Kidney (tissue), 14 donors: ENCODE data around the gene FRMD4A. TPM values are rescaled to one million over a fixed set of nuclear protein-coding genes. Genes with fewer than 3 reads are reported as not detected.

Source experiments
- DNase-seq, 5 donors: peaks; one replicate each; pipeline ENCODE4 v3.0.0-alpha.2; 2013 to 2020
- FAIRE-seq: peaks from 2 replicates; lab custom pipeline; 2012; peaks lifted over from hg19 to GRCh38; lab: Jason Lieb, UNC
- H3K27ac ChIP-seq, 2 donors: one replicate each; pipeline ENCODE4 v1.7.0; 2013; ENCODE audit warnings: low read depth in 2 of 2, low read length in 2 of 2, inconsistent platforms in 1 of 2
- H3K27me3 ChIP-seq: one replicate; pipeline ENCODE4 v1.7.1; 2013; ENCODE audit warnings: low read length, inconsistent platforms; ENCODE audit not compliant: control insufficient read depth, insufficient read depth
- H3K36me3 ChIP-seq, 3 donors: one replicate each; pipeline versions ENCODE4 v1.7.0 to v1.7.1; 2013; ENCODE audit warnings: low read length in 3 of 3, control low read depth in 1 of 3, inconsistent platforms in 1 of 3; ENCODE audit not compliant: insufficient read depth in 3 of 3, control insufficient read depth in 2 of 3
- H3K4me1 ChIP-seq, 3 donors: one replicate each; pipeline versions ENCODE4 v1.7.0 to v1.7.1; 2013; ENCODE audit warnings: low read length in 3 of 3, inconsistent platforms in 1 of 3, low read depth in 1 of 3; ENCODE audit not compliant: control insufficient read depth in 2 of 3, insufficient read depth in 2 of 3
- H3K4me3 ChIP-seq, 3 donors: one replicate each; pipeline versions ENCODE4 v1.7.0 to v1.8.1; 2013; ENCODE audit warnings: low read length in 3 of 3, control low read depth in 1 of 3, inconsistent platforms in 1 of 3
- H3K9ac ChIP-seq, 3 donors: one replicate each; pipeline versions ENCODE4 v1.7.0 to v1.7.1; 2013; ENCODE audit warnings: low read length in 3 of 3, control low read depth in 1 of 3, inconsistent platforms in 1 of 3
- H3K9me3 ChIP-seq, 3 donors: one replicate each; pipeline versions ENCODE4 v1.7.0 to v1.7.1; 2013; ENCODE audit warnings: low read length in 3 of 3, control low read depth in 1 of 3, inconsistent platforms in 1 of 3; ENCODE audit not compliant: control insufficient read depth in 2 of 3, insufficient read depth in 1 of 3
- CTCF ChIP-seq: IDR thresholded peaks from 3 replicates; pipeline ENCODE4 v1.5.1; 2012; ENCODE audit warnings: mild to moderate bottlenecking, moderate library complexity, borderline replicate concordance; ENCODE audit not compliant: insufficient read depth; ENCODE audit errors: extremely low read depth
- intact Hi-C: fragments of 100-400 bp; cut with DNase I; formaldehyde crosslinking; loops from one replicate; pipeline ENCODE4 v1.11.1; 2022
- polyA plus RNA-seq: library from polyadenylated mRNA; stranded (reverse); fragments of 350-450 nt; fragmentation: Illumina TruSeq; extraction: RNeasy Lipid Tissue Mini Kit (QIAGEN cat#74804); gene quantifications from one replicate; pipeline ENCODE4 v1.2.3, GENCODE V29; 2014; ENCODE audit warnings: low read depth, low replicate concordance; ENCODE audit not compliant: insufficient read depth
- total RNA-seq: library from RNA; stranded (reverse); fragmentation: NEBNext Ultra II Directional; extraction: Animal tissue kit (Norgen Biotek cat#: 25700); gene quantifications from one replicate; pipeline ENCODE4 v1.2.1, GENCODE V29; 2021
- donor health status: control.
- donor health status: control.
- donor health status: control.
- donor health status: control.
- donor health status: control.
- donor health status: DM: yes; HTN: yes; CAD: no.
- donor health status: Normal renal cell carcinoma (clear cell type).

The FRMD4A gene
- total and polyA plus RNA-seq, 2 donors from 2014 or later, result 16.0 to 68.2 TPM

DNA sequence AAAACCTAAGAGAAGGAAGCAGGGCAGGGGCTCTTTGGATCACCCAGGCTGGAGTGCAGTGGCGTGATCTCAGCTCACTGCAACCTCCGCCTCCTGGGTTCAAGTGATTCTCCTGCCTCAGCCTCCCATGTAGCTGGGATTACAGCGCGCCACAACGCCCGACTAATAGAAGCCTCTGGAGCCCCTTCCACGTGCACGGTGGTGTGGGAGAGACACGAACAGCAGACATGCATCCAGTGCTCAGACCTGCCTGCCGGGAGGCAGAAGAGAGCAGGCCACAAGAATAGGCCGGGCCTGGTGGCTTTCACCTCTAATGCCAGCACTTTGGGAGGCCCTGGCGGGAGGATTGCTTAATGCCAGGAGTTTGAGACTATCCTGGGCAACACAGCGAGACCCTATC lies 647.7 kb downstream of the FRMD4A start:
- Histone ChIP-seq H3K36me3 (peaks cover 0 to 6% (median 0%) of the 10 kb centered on the region in 3 donors), H3K27me3 (no peaks in the 10 kb centered on the region), H3K4me1 (peaks cover 4 to 14% (median 9%) of the 10 kb centered on the region in 3 donors), H3K27ac (no peak overlapping the region), H3K9ac (no peak overlapping the region), H3K4me3 (no peak overlapping the region), H3K9me3 (no peaks in the 10 kb centered on the region)
- DNase-seq, result no peak
- intact Hi-C loops, result no loop called here
- FAIRE-seq, result no peak
- no peak for TF ChIP-seq CTCF

GRCh38 chr10:13681960-13682359 lies 648.8 kb downstream of the FRMD4A start:
- Histone ChIP-seq H3K4me1 (peaks cover 4 to 14% (median 9%) of the 10 kb centered on the region in 3 donors), H3K27ac (no peak overlapping the region), H3K9me3 (no peaks in the 10 kb centered on the region), H3K36me3 (peaks cover 0 to 6% (median 0%) of the 10 kb centered on the region in 3 donors), H3K9ac (no peak overlapping the region), H3K4me3 (no peak overlapping the region), H3K27me3 (no peaks in the 10 kb centered on the region)
- no peak for TF ChIP-seq CTCF
- FAIRE-seq (no peak), DNase-seq (no peak)
- intact Hi-C loops, result no loop called here

DNA sequence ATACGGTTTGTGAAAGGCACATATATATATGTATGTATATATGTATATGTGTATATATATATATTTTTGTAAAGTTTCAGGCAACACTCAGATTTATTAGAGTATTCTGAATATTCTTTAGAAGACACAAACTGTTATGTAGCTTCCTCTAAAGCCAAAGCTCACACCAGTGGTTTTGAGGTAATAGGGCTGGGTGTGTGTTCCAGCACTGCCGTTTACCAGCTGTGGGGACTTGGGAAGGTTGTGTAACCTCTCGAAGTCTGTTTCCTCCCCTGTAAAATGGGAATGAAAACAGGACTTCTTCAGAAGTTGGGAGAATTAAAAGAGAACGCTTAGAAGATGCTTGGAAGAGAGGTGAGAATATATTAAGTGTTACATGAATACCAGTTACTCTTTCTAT lies 649.2 kb downstream of the FRMD4A start:
- DNase-seq (no peak), FAIRE-seq (no peak)
- no peak overlapping the region for H3K4me3 ChIP-seq
- intact Hi-C loops, result no loop called here
- peaks cover 0 to 6% (median 0%) of the 10 kb centered on the region in 3 donors for H3K36me3 ChIP-seq
- no peaks in the 10 kb centered on the region for H3K27me3 ChIP-seq
- TF ChIP-seq CTCF, result no peak
- H3K9me3 ChIP-seq, result no peaks in the 10 kb centered on the region
- no peak overlapping the region for H3K9ac ChIP-seq
- no peak overlapping the region for H3K27ac ChIP-seq
- peaks cover 4 to 10% (median 9%) of the 10 kb centered on the region in 3 donors for H3K4me1 ChIP-seq

DNA sequence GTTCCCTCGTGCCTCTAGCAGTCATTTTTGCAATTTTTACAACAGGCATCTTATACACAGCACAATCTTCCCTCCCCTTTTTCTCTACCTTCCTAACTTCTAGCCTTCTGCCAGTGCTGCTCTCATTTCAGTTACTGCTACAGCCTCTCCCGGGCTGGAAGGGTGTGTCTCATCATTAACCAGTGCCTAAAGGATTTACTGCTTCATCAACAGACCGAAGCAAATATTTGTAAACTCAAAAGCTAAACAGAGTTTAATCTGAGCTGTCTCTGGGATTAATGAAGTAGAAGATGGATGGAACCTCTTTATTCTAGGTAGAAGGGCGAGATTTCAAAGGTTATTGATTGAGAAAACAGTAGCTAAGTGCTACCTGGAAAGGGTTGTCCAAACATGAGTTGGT lies 649.6 kb downstream of the FRMD4A start:
- Histone ChIP-seq H3K9me3 (no peaks in the 10 kb centered on the region), H3K9ac (no peak overlapping the region), H3K27me3 (no peaks in the 10 kb centered on the region), H3K27ac (no peak overlapping the region), H3K36me3 (peaks cover 0 to 6% (median 0%) of the 10 kb centered on the region in 3 donors), H3K4me3 (no peak overlapping the region), H3K4me1 (peaks cover 4 to 9% (median 8%) of the 10 kb centered on the region in 3 donors)
- intact Hi-C loops, result no loop called here
- no peak for TF ChIP-seq CTCF
- FAIRE-seq, result no peak
- DNase-seq, result peak in 3 of 5 donors; percentile 48 to 87 (median 87)
